Epidermal melanocyte (primary cell): ENCODE results near the gene SLC13A2.

Experiments
- DNase-seq: peaks from one replicate; pipeline ENCODE4 v3.0.0; 2011; ENCODE audit warnings: low spot score; ENCODE audit not compliant: insufficient read length

Gene SLC13A2

GRCh38 chr17:28470266-28470913 is 3.1 kb upstream of the SLC13A2 start:
- no peak for DNase-seq

- no peak for DNase-seq
Observed at GRCh38 chr17:28470914-28471366, 2.5 kb upstream of the SLC13A2 start.

- DNase-seq: no peak
Observed at GRCh38 chr17:28471531-28472342, 1.7 kb upstream of the SLC13A2 start.

- DNase-seq: no peak
Observed at GRCh38 chr17:28472871-28473497, 460 bp upstream of the SLC13A2 start.

GRCh38 chr17:28474111-28474531 is 677 bp downstream of the SLC13A2 start:
- no peak for DNase-seq

GRCh38 chr17:28475151-28475900 is 1.9 kb downstream of the SLC13A2 start:
- no peak for DNase-seq

GRCh38 chr17:28476076-28476865 is 2.8 kb downstream of the SLC13A2 start:
- no peak for DNase-seq

GRCh38 chr17:28477928-28478327 is 4.5 kb downstream of the SLC13A2 start:
- DNase-seq: no peak

GRCh38 chr17:28478712-28479615 is 5.5 kb downstream of the SLC13A2 start:
- DNase-seq: no peak

- DNase-seq: no peak
Observed at GRCh38 chr17:28480278-28480677, 6.8 kb downstream of the SLC13A2 start.

- no peak for DNase-seq
Observed at GRCh38 chr17:28480799-28481571, 7.5 kb downstream of the SLC13A2 start.

- DNase-seq: no peak
Observed at GRCh38 chr17:28482551-28483199, 9.2 kb downstream of the SLC13A2 start.

GRCh38 chr17:28484296-28484695 is 10.9 kb downstream of the SLC13A2 start:
- no peak for DNase-seq

- DNase-seq: no peak
Observed at GRCh38 chr17:28485049-28485448, 11.6 kb downstream of the SLC13A2 start.

- no peak for DNase-seq
Observed at GRCh38 chr17:28487881-28488532, 14.6 kb downstream of the SLC13A2 start.

GRCh38 chr17:28488533-28489276 is 15.3 kb downstream of the SLC13A2 start:
- no peak for DNase-seq

- no peak for DNase-seq
Observed at GRCh38 chr17:28491286-28491685, 17.8 kb downstream of the SLC13A2 start.
